Naive thymus-derived CD8-positive, alpha-beta T cell (primary cell): Measurements from ENCODE around the gene NHSL1. TPM values are rescaled to one million over a fixed set of nuclear protein-coding genes. Genes with fewer than 3 reads are reported as not detected.

ENCODE experiments used
- ATAC-seq, 2 donors: fragments of 150-1000 bp; cut with Tn5 transposase in 1 of 2; sonication (Bioruptor Pico), chemical (Tn5 transposase) in 1 of 2; 1 replicate in 1 of 2; 2 replicates in 1 of 2; pipeline ENCODE4 v1.10.0; 2021; ENCODE audit warnings: mild to moderate bottlenecking in 2 of 2, moderate library complexity in 2 of 2
- POLR2A ChIA-PET: fragments of 350-600 bp; sonication (Branson Sonifier 250); formaldehyde crosslinking; loops from one replicate; lab custom pipeline; 2021; ENCODE audit warnings: antibody characterized with exemption; lab: Charles Lee
- DNase-seq, 10 donors: peaks; one replicate each; pipeline versions ENCODE4 v3.0.0 to v3.0.0-alpha.2; 2020 to 2022
- H3K27ac Mint-ChIP-seq, 10 donors: one replicate each; pipeline ENCODE4 v1.8.0; 2020 to 2022; ENCODE audit warnings: mild to moderate bottlenecking in 10 of 10, mixed read lengths in 10 of 10, moderate library complexity in 4 of 10, inconsistent platforms in 1 of 10
- H3K27me3 Mint-ChIP-seq, 5 donors: one replicate each; pipeline ENCODE4 v1.8.0; 2021 to 2022; ENCODE audit warnings: mixed read lengths in 5 of 5
- H3K36me3 Mint-ChIP-seq, 3 donors: one replicate each; pipeline ENCODE4 v1.8.0; 2020 to 2022; ENCODE audit warnings: mixed read lengths in 3 of 3, mild to moderate bottlenecking in 2 of 3, inconsistent platforms in 1 of 3
- H3K4me1 Mint-ChIP-seq, 4 donors: one replicate each; pipeline ENCODE4 v1.8.0; 2021 to 2022; ENCODE audit warnings: mixed read lengths in 4 of 4
- H3K4me3 Mint-ChIP-seq, 10 donors: one replicate each; pipeline ENCODE4 v1.8.0; 2020 to 2022; ENCODE audit warnings: mild to moderate bottlenecking in 10 of 10, mixed read lengths in 10 of 10, moderate library complexity in 6 of 10, inconsistent platforms in 1 of 10
- H3K9me3 Mint-ChIP-seq, 9 donors: one replicate each; pipeline ENCODE4 v1.8.0; 2020 to 2022; ENCODE audit warnings: mixed read lengths in 9 of 9, mild to moderate bottlenecking in 3 of 9, inconsistent platforms in 1 of 9, moderate library complexity in 1 of 9
- polyA plus RNA-seq, 3 donors: library from polyadenylated mRNA; unstranded; fragments of 300-500 nt; fragmentation: Illumina TruSeq; gene quantifications; one replicate each; pipeline ENCODE4 v1.2.3, GENCODE V29; 2021
- total RNA-seq, 8 experiments: library from RNA in 2 of 8; stranded (reverse) in 2 of 8; gene quantifications; one replicate each; pipeline ENCODE4 v1.2.3 and lab custom pipeline; 2021 to 2026

The NHSL1 gene
- total and polyA plus RNA-seq, 5 experiments from 2014 or later = 0.05 to 0.08 TPM; not detected in 3

GRCh38 chr6:138410048-138410735 is 89.1 kb downstream of the NHSL1 start:
- POLR2A ChIA-PET = interaction anchor here (0.6 to 0.7 kb wide), 2 partner anchors 359 to 529 kb away, joined by 3 read pairs; no protein-coding TSS in a partner anchor
- H3K36me3 Mint-ChIP-seq = peaks cover 23 to 96% (median 39%) of the 10 kb centered on the region in 3 donors
- no peaks in the 10 kb centered on the region for H3K9me3 Mint-ChIP-seq
- peaks cover 22 to 27% (median 23%) of the 10 kb centered on the region in 4 donors for H3K4me1 Mint-ChIP-seq
- ATAC-seq = no peak
- DNase-seq = no peak
- peak overlapping the region in 6 of 10 donors; percentile 4 to 54 (median 28) for H3K27ac Mint-ChIP-seq
- H3K4me3 Mint-ChIP-seq = no peak overlapping the region
- no peaks in the 10 kb centered on the region for H3K27me3 Mint-ChIP-seq

DNA sequence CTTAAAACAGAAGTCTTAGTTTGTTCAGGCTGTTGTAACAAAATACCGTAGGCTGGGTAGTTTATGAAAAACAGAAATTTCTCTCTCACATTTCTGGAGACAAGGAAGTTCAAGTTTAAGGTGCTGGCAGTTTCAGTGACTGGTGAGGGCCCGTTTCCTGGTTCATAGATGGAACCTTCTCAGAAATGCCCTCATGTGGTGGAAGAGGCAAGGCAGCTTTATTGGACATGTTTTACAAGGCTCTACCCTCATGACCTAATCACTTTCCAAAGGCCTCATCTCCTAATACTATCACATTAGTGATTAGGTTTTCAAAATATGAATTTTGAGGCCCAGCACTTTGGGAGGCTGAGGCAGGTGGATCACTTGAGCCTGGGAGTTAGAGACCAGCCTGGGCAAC is 92.9 kb downstream of the NHSL1 start:
- H3K36me3 Mint-ChIP-seq = peaks cover 10 to 62% (median 14%) of the 10 kb centered on the region in 3 donors
- peak overlapping the region in 3 of 10 donors; percentile 6 to 50 (median 27) for H3K4me3 Mint-ChIP-seq
- H3K27me3 Mint-ChIP-seq = no peaks in the 10 kb centered on the region
- POLR2A ChIA-PET = no interaction called here
- peaks cover 22 to 39% (median 33%) of the 10 kb centered on the region in 4 donors for H3K4me1 Mint-ChIP-seq
- no peaks in the 10 kb centered on the region for H3K9me3 Mint-ChIP-seq
- ATAC-seq = no peak
- peak overlapping the region in 9 of 10 donors; percentile 28 to 95 (median 67) for H3K27ac Mint-ChIP-seq
- no peak for DNase-seq

DNA sequence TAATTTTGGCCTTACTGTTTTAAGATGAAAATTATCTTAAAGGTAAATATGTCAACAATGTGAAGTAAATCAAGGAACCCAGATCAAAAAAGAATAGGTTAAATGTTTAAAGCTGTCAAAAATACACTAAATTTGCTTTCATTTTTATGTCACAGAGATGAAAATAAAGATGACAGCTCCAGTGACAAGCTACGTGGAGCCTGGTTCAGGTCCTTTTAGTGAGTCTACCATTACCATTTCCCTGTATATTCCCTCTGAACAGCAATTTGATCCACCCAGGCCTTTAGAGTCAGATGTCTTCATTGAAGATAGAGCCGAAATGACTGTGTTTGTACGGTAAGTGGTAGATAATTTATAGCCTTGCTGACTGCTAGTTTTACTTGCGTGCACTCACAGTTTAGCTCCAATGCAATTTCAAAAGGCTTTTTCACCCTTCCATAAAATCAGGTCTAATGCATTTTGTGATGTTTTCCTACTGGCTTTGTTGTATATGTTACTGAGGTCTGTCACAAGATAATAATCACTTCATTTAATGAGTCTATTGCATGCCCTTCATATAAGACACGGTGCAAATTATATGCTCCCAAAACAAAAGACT is 93.4 kb downstream of the NHSL1 start:
- no peaks in the 10 kb centered on the region for H3K27me3 Mint-ChIP-seq
- H3K4me1 Mint-ChIP-seq = peaks cover 19 to 35% (median 33%) of the 10 kb centered on the region in 4 donors
- ATAC-seq (no peak), DNase-seq (no peak)
- H3K27ac Mint-ChIP-seq = peak overlapping the region in 9 of 10 donors; percentile 28 to 95 (median 67)
- H3K9me3 Mint-ChIP-seq = no peaks in the 10 kb centered on the region
- peak overlapping the region in 8 of 10 donors; percentile 0 to 79 (median 26) for H3K4me3 Mint-ChIP-seq
- peaks cover 10 to 57% (median 10%) of the 10 kb centered on the region in 3 donors for H3K36me3 Mint-ChIP-seq
- POLR2A ChIA-PET = interaction anchor here (1.0 to 1.6 kb wide), 2 partner anchors 14 to 538 kb away, joined by 3 read pairs; partner anchors contain the start of gene TNFAIP3

- Mint-ChIP-seq H3K4me1 (peaks cover 16 to 33% (median 32%) of the 10 kb centered on the region in 4 donors), H3K27ac (peak overlapping the region; percentile 61 to 96 (median 94)), H3K4me3 (peak overlapping the region; percentile 79 to 94 (median 88)), H3K9me3 (no peaks in the 10 kb centered on the region), H3K27me3 (no peaks in the 10 kb centered on the region), H3K36me3 (peaks cover 6 to 46% (median 7%) of the 10 kb centered on the region in 3 donors)
- POLR2A ChIA-PET = interaction anchor here (0.9 to 1.7 kb wide), 8 partner anchors 9 to 970 kb away, joined by 3 to 4 read pairs (median 4); partner anchors contain the start of genes CITED2 and TNFAIP3
- ATAC-seq (peak in 1 of 2 donors; percentile 37), DNase-seq (peak; percentile 10 to 66 (median 33))
Observed at GRCh38 chr6:138404666-138405337, 94.5 kb downstream of the NHSL1 start.

DNA sequence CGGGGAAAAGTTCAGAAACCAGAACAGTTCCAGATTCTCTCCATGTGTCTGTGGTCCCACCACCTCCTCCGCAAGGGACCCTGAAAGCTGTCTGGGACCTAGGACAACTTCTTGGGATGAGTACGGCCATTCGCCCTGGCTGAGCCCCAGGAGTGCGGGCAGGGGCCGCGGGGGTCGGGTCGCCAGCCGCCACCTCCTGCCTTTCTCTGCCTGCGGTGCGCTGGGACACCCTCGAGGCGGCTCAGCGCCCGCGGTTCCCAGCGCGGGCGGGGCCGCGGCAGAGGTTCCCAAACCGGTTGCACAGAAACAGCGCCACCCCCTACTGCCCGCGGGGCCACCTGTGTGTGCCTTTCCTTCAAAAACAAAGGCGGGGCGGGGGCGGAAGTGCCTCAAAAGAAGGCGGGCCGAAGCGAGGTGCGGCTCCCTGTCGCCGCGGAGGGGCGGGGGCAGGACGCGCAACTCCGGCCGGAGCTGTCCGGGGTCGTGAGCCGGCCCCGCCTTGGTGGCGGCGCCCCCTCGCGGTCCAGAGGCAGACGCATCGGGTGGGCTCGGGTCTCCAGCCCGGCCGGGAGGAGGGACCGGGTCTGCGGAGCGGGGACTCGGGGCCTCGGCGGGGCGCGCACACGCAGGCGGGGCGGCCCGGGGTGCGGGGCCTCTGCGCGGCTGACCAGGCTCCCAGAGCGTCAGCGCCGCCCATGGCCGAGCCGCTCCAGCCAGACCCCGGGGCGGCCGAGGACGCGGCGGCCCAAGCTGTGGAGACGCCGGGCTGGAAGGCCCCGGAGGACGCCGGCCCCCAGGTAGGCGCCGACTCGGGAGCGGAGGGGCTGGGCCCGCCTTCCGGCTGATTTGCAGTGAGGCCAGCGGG is 95.3 kb downstream of the NHSL1 start, which contains the start of gene HEBP2:
HEBP2 (plus strand) TSS at position 423 of the 865 bp plus-strand sequence; CDS start at position 696, 273 bp downstream.
- Mint-ChIP-seq H3K9me3 (no peaks in the 10 kb centered on the region), H3K27ac (peak within 1 kb of the TSS; percentile 61 to 96 (median 94)), H3K4me1 (peaks cover 11 to 28% (median 26%) of the 10 kb centered on the region in 4 donors), H3K36me3 (peaks cover 0 to 38% (median 3%) of the 10 kb centered on the region in 3 donors), H3K27me3 (peaks cover 0 to 2% (median 0%) of the 10 kb centered on the region in 5 donors), H3K4me3 (peak within 1 kb of the TSS; percentile 79 to 94 (median 88))
- ATAC-seq (peak; percentile 86 to 89), DNase-seq (peak; percentile 79 to 97 (median 90))
- POLR2A ChIA-PET = interaction anchor here (0.7 to 1.7 kb wide), 8 partner anchors 10 to 971 kb away, joined by 3 to 4 read pairs (median 4); partner anchors contain the start of gene CITED2

DNA sequence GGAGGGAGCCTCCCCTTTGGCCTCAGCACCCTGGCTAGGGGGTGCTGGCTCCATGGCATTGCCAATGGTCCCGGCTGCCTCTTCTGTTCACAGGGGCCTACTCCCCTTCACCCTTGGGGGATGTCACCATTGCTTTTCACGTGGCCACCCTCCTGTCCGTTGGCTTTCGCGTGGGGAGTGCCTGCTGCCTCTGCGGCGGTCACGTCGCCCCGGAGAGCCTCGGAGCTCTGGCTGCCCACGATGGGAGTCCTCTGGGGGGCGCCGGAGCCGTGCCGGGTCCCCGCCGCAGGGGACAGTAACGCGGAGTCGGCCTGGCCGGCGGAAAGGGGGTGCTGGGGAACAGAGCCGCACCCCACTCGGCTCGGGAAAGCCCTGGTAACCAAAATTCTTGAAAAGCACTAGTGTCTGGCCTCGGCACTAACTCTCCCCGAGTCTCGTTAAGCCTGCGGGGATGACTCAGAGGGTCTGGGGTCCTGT is 95.9 kb downstream of the NHSL1 start:
- Mint-ChIP-seq H3K27ac (peak overlapping the region in 9 of 10 donors; percentile 38 to 94 (median 85)), H3K4me1 (peaks cover 7 to 27% (median 22%) of the 10 kb centered on the region in 4 donors), H3K27me3 (peaks cover 0 to 2% (median 0%) of the 10 kb centered on the region in 5 donors), H3K4me3 (peak overlapping the region; percentile 76 to 87 (median 82)), H3K9me3 (no peaks in the 10 kb centered on the region), H3K36me3 (peaks cover 0 to 32% (median 3%) of the 10 kb centered on the region in 3 donors)
- POLR2A ChIA-PET = interaction anchor here (0.7 to 1.7 kb wide), 4 partner anchors 26 to 972 kb away, joined by 3 to 4 read pairs (median 4); partner anchors contain the start of gene CITED2
- peak; percentile 22 to 32 for ATAC-seq
- peak in 6 of 10 donors; percentile 6 to 65 (median 30) for DNase-seq

DNA sequence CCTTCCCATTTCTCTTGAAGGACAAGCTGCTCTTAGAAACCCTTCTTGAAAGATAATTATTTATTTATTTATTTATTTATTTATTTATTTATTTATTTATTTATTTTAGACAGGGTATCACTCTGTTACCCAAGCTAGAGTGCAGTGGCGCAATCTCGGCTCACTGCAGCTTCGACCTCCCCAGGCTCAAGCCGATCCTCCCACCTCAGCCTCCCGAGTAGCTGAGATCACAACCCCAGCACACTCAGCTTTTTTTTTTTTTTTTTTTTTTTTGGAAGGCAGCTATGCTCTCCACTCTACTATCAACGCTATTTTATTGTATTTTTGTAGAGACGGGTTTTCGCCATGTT is 96.5 kb downstream of the NHSL1 start:
- Mint-ChIP-seq H3K36me3 (peaks cover 0 to 26% (median 3%) of the 10 kb centered on the region in 3 donors), H3K27ac (peak overlapping the region in 5 of 10 donors; percentile 38 to 94 (median 85)), H3K4me1 (peaks cover 4 to 27% (median 20%) of the 10 kb centered on the region in 4 donors), H3K4me3 (peak overlapping the region; percentile 76 to 87 (median 82)), H3K9me3 (no peaks in the 10 kb centered on the region), H3K27me3 (peaks cover 0 to 2% (median 0%) of the 10 kb centered on the region in 5 donors)
- POLR2A ChIA-PET = interaction anchor here (1.7 kb wide), 1 partner anchor 26 kb away, joined by 4 read pairs; no protein-coding TSS in a partner anchor
- DNase-seq = no peak
- no peak for ATAC-seq

GRCh38 chr6:138401960-138402837 is 97.1 kb downstream of the NHSL1 start:
- ATAC-seq (no peak), DNase-seq (no peak)
- Mint-ChIP-seq H3K9me3 (no peaks in the 10 kb centered on the region), H3K4me3 (peak overlapping the region in 8 of 10 donors; percentile 27 to 73 (median 48)), H3K36me3 (peaks cover 0 to 20% (median 3%) of the 10 kb centered on the region in 3 donors), H3K27ac (peak overlapping the region in 3 of 10 donors; percentile 55 to 63 (median 57)), H3K4me1 (peaks cover 4 to 27% (median 20%) of the 10 kb centered on the region in 4 donors), H3K27me3 (peaks cover 0 to 2% (median 0%) of the 10 kb centered on the region in 5 donors)
- POLR2A ChIA-PET = no interaction called here

- POLR2A ChIA-PET = no interaction called here
- H3K4me1 Mint-ChIP-seq = peaks cover 0 to 13% (median 11%) of the 10 kb centered on the region in 4 donors
- no peak for ATAC-seq
- peaks cover 0 to 2% (median 0%) of the 10 kb centered on the region in 5 donors for H3K27me3 Mint-ChIP-seq
- peaks cover 0 to 1% (median 0%) of the 10 kb centered on the region in 3 donors for H3K36me3 Mint-ChIP-seq
- H3K27ac Mint-ChIP-seq = peak overlapping the region in 1 of 10 donors; percentile 72
- no peak overlapping the region for H3K4me3 Mint-ChIP-seq
- DNase-seq = no peak
- no peaks in the 10 kb centered on the region for H3K9me3 Mint-ChIP-seq
Observed at GRCh38 chr6:138400326-138400725, 99.0 kb downstream of the NHSL1 start.
